ENCODE results near the gene DLGAP1.

Gene DLGAP1

GRCh38 chr18:4193086-4193485 is 262.0 kb downstream of the DLGAP1 start:
- no peaks in the 10 kb centered on the region for H3K9me3 Mint-ChIP-seq
- no peak overlapping the region for H3K4me3 Mint-ChIP-seq
- no peaks in the 10 kb centered on the region for H3K27me3 Mint-ChIP-seq
- H3K27ac Mint-ChIP-seq, result no peak overlapping the region
- H3K36me3 Mint-ChIP-seq (ENCODE audit: low read depth), result no peaks in the 10 kb centered on the region
- H3K4me1 Mint-ChIP-seq (ENCODE audit: low read depth), result no peaks in the 10 kb centered on the region
- intact Hi-C loops (cut with micrococcal nuclease), result no loop called here

- Mint-ChIP-seq H3K36me3 (ENCODE audit: low read depth) (no peaks in the 10 kb centered on the region), H3K4me1 (ENCODE audit: low read depth) (no peaks in the 10 kb centered on the region), H3K9me3 (peaks cover 22% of the 10 kb centered on the region), H3K27me3 (no peaks in the 10 kb centered on the region), H3K27ac (no peak overlapping the region), H3K4me3 (no peak overlapping the region)
- intact Hi-C loops (cut with micrococcal nuclease), result no loop called here
These were observed 273.1 kb downstream of the DLGAP1 start for GRCh38 chr18:4181882-4182568.

GRCh38 chr18:4181086-4181485 is 274.0 kb downstream of the DLGAP1 start:
- intact Hi-C loops (cut with micrococcal nuclease), result no loop called here

GRCh38 chr18:4172196-4173100 is 282.7 kb downstream of the DLGAP1 start:
- Mint-ChIP-seq H3K36me3 (ENCODE audit: low read depth) (no peaks in the 10 kb centered on the region), H3K27me3 (no peaks in the 10 kb centered on the region), H3K4me1 (ENCODE audit: low read depth) (no peaks in the 10 kb centered on the region), H3K9me3 (peaks cover 9% of the 10 kb centered on the region), H3K4me3 (no peak overlapping the region), H3K27ac (no peak overlapping the region)
- intact Hi-C loops (cut with micrococcal nuclease), result no loop called here

More at GRCh38 chr18:4181086-4181485, 274.0 kb downstream of the DLGAP1 start:
- no peaks in the 10 kb centered on the region for H3K4me1 Mint-ChIP-seq (ENCODE audit: low read depth)
- H3K27me3 Mint-ChIP-seq, result no peaks in the 10 kb centered on the region
- no peak overlapping the region for H3K4me3 Mint-ChIP-seq
- no peaks in the 10 kb centered on the region for H3K36me3 Mint-ChIP-seq (ENCODE audit: low read depth)
- no peak overlapping the region for H3K27ac Mint-ChIP-seq
- H3K9me3 Mint-ChIP-seq, result peaks cover 13% of the 10 kb centered on the region

GRCh38 chr18:4157352-4157751 is 297.8 kb downstream of the DLGAP1 start:
- Mint-ChIP-seq H3K27me3 (no peaks in the 10 kb centered on the region), H3K27ac (no peak overlapping the region), H3K4me1 (ENCODE audit: low read depth) (no peaks in the 10 kb centered on the region), H3K4me3 (no peak overlapping the region), H3K36me3 (ENCODE audit: low read depth) (no peaks in the 10 kb centered on the region), H3K9me3 (no peaks in the 10 kb centered on the region)
- intact Hi-C loops (cut with micrococcal nuclease), result no loop called here

GRCh38 chr18:4146797-4147196 is 308.3 kb downstream of the DLGAP1 start:
- no peaks in the 10 kb centered on the region for H3K27me3 Mint-ChIP-seq

GRCh38 chr18:4144201-4144600 is 310.9 kb downstream of the DLGAP1 start:
- H3K27ac Mint-ChIP-seq, result no peak overlapping the region
- H3K27me3 Mint-ChIP-seq, result no peaks in the 10 kb centered on the region
- intact Hi-C loops (cut with micrococcal nuclease), result no loop called here
- H3K4me1 Mint-ChIP-seq (ENCODE audit: low read depth), result no peaks in the 10 kb centered on the region
- no peaks in the 10 kb centered on the region for H3K36me3 Mint-ChIP-seq (ENCODE audit: low read depth)
- H3K9me3 Mint-ChIP-seq, result no peaks in the 10 kb centered on the region
- no peak overlapping the region for H3K4me3 Mint-ChIP-seq

More at GRCh38 chr18:4146797-4147196, 308.3 kb downstream of the DLGAP1 start:
- H3K36me3 Mint-ChIP-seq (ENCODE audit: low read depth), result no peaks in the 10 kb centered on the region
- no peaks in the 10 kb centered on the region for H3K4me1 Mint-ChIP-seq (ENCODE audit: low read depth)
- H3K4me3 Mint-ChIP-seq, result no peak overlapping the region
- no peak overlapping the region for H3K27ac Mint-ChIP-seq
- intact Hi-C loops (cut with micrococcal nuclease), result no loop called here
- H3K9me3 Mint-ChIP-seq, result no peaks in the 10 kb centered on the region

GRCh38 chr18:4143585-4143984 is 311.5 kb downstream of the DLGAP1 start:
- H3K36me3 Mint-ChIP-seq (ENCODE audit: low read depth), result no peaks in the 10 kb centered on the region
- H3K9me3 Mint-ChIP-seq, result no peaks in the 10 kb centered on the region
- intact Hi-C loops (cut with micrococcal nuclease), result no loop called here
- no peak overlapping the region for H3K27ac Mint-ChIP-seq
- no peak overlapping the region for H3K4me3 Mint-ChIP-seq
- H3K27me3 Mint-ChIP-seq, result no peaks in the 10 kb centered on the region
- H3K4me1 Mint-ChIP-seq (ENCODE audit: low read depth), result no peaks in the 10 kb centered on the region

- H3K4me3 Mint-ChIP-seq, result no peak overlapping the region
- H3K36me3 Mint-ChIP-seq (ENCODE audit: low read depth), result no peaks in the 10 kb centered on the region
These were observed 312.2 kb downstream of the DLGAP1 start for GRCh38 chr18:4142876-4143275.

GRCh38 chr18:4134700-4135099 is 320.4 kb downstream of the DLGAP1 start:
- no peaks in the 10 kb centered on the region for H3K4me1 Mint-ChIP-seq (ENCODE audit: low read depth)
- H3K27ac Mint-ChIP-seq, result no peak overlapping the region
- no peaks in the 10 kb centered on the region for H3K36me3 Mint-ChIP-seq (ENCODE audit: low read depth)
- intact Hi-C loops (cut with micrococcal nuclease), result no loop called here
- no peak overlapping the region for H3K4me3 Mint-ChIP-seq
- no peaks in the 10 kb centered on the region for H3K9me3 Mint-ChIP-seq
- H3K27me3 Mint-ChIP-seq, result peaks cover 1% of the 10 kb centered on the region

More at GRCh38 chr18:4142876-4143275, 312.2 kb downstream of the DLGAP1 start:
- no peaks in the 10 kb centered on the region for H3K4me1 Mint-ChIP-seq (ENCODE audit: low read depth)
- intact Hi-C loops (cut with micrococcal nuclease), result no loop called here
- no peaks in the 10 kb centered on the region for H3K9me3 Mint-ChIP-seq
- no peaks in the 10 kb centered on the region for H3K27me3 Mint-ChIP-seq
- no peak overlapping the region for H3K27ac Mint-ChIP-seq

- intact Hi-C loops (cut with micrococcal nuclease), result no loop called here
- Mint-ChIP-seq H3K27ac (no peak overlapping the region), H3K4me1 (ENCODE audit: low read depth) (no peaks in the 10 kb centered on the region), H3K9me3 (no peaks in the 10 kb centered on the region), H3K36me3 (ENCODE audit: low read depth) (no peaks in the 10 kb centered on the region), H3K27me3 (peaks cover 1% of the 10 kb centered on the region), H3K4me3 (no peak overlapping the region)
These were observed 324.1 kb downstream of the DLGAP1 start for GRCh38 chr18:4130734-4131719.

- no peaks in the 10 kb centered on the region for H3K9me3 Mint-ChIP-seq
- no peaks in the 10 kb centered on the region for H3K27me3 Mint-ChIP-seq
- no peak overlapping the region for H3K27ac Mint-ChIP-seq
- intact Hi-C loops (cut with micrococcal nuclease), result no loop called here
- H3K36me3 Mint-ChIP-seq (ENCODE audit: low read depth), result no peaks in the 10 kb centered on the region
- H3K4me1 Mint-ChIP-seq (ENCODE audit: low read depth), result no peaks in the 10 kb centered on the region
- no peak overlapping the region for H3K4me3 Mint-ChIP-seq
These were observed 328.2 kb downstream of the DLGAP1 start for GRCh38 chr18:4126939-4127338.

- H3K27me3 Mint-ChIP-seq, result peaks cover 1% of the 10 kb centered on the region
- intact Hi-C loops (cut with micrococcal nuclease), result no loop called here
- H3K36me3 Mint-ChIP-seq (ENCODE audit: low read depth), result no peaks in the 10 kb centered on the region
- H3K27ac Mint-ChIP-seq, result no peak overlapping the region
- no peak overlapping the region for H3K4me3 Mint-ChIP-seq
- H3K4me1 Mint-ChIP-seq (ENCODE audit: low read depth), result no peaks in the 10 kb centered on the region
- no peaks in the 10 kb centered on the region for H3K9me3 Mint-ChIP-seq
These were observed 329.4 kb downstream of the DLGAP1 start for GRCh38 chr18:4125627-4126230.

All from dendritic cell treated with granulocyte-macrophage colony-stimulating factor and Interleukin-4, amounts not matched to agents 40 ng/mL and 50 ng/mL, for 4 days (primary cell).